ENCODE results near the gene RNF126. TPM values are rescaled to one million over a fixed set of nuclear protein-coding genes. Genes with fewer than 3 reads are reported as not detected.

Gene RNF126
- total and polyA plus RNA-seq, 2 of the 4 experiments (the other 2 are of a cell fraction) = 7.0 to 27.4 TPM

- Histone ChIP-seq H3K27me3 (ENCODE audit: control insufficient read depth, insufficient read depth, low read length) (no peaks in the 10 kb centered on the region), H4K8ac (ENCODE audit: low read depth in 2 of 2, low read length in 2 of 2) (no peak overlapping the region), H3K4me2 (ENCODE audit: low read depth, low read length) (no peak overlapping the region), H3K18ac (ENCODE audit: low read depth, low read length) (no peak overlapping the region), H4K20me1 (ENCODE audit: insufficient read depth, low read length) (peaks cover 5% of the 10 kb centered on the region; the same call in 1 of the 2 replicates), H2AK9ac (replicated peaks; ENCODE audit: low read depth, low read length, poor library complexity) (no peak overlapping the region), H3K14ac (replicated peaks; ENCODE audit: low read depth, low read length) (no peak overlapping the region), H2BK20ac (ENCODE audit: low read depth, low read length) (no peak overlapping the region), H3K56ac (ENCODE audit: extremely low read depth, insufficient read depth, low read length) (no peak overlapping the region), H2BK5ac (ENCODE audit: low read depth, low read length, poor library complexity, severe bottlenecking) (no peak overlapping the region), H3K27ac (ENCODE audit: insufficient read depth, low read length) (no peak overlapping the region), H4K91ac (ENCODE audit: insufficient read depth, low read depth, low read length) (no peak overlapping the region), H3K36me3 (ENCODE audit: control insufficient read depth, insufficient read depth, low read length) (peaks cover 37% of the 10 kb centered on the region), H3K4ac (ENCODE audit: low read depth, low read length) (no peak overlapping the region), H4K5ac (ENCODE audit: low read depth, low read length) (no peak overlapping the region), H3K9me1 (ENCODE audit: insufficient read depth, low read length) (no peaks in the 10 kb centered on the region), H2AK5ac (ENCODE audit: low read depth, low read length) (no peak overlapping the region), H3K4me1 (ENCODE audit: control insufficient read depth, insufficient read depth, low read length) (no peaks in the 10 kb centered on the region), H2AFZ (replicated peaks; ENCODE audit: low read length, poor library complexity) (no peak overlapping the region), H3K23ac (ENCODE audit: low read depth, low read length) (no peak overlapping the region), H2BK120ac (ENCODE audit: low read depth, low read length) (no peak overlapping the region), H3K9me3 (ENCODE audit: control insufficient read depth, insufficient read depth, low read length) (no peaks in the 10 kb centered on the region), H3K4me3 (ENCODE audit: insufficient read depth, low read depth, low read length) (no peak overlapping the region), H2BK15ac (ENCODE audit: low read depth, low read length) (no peak overlapping the region), H3K9ac (ENCODE audit: low read depth, low read length) (no peak overlapping the region), H3K79me1 (ENCODE audit: low read depth in 1 of 2, low read length in 2 of 2) (no peaks in the 10 kb centered on the region; a peak in 1 of 4 replicates)
- CTCF ChIA-PET = no interaction called here
- ATAC-seq (ENCODE audit: low read depth) (no peak), DNase-seq (no peak)
- 86% methylated on average over 15 of the region's 28 CpGs; no CpG with 5 or more reads in 1 of the 2 experiments for WGBS, 2 experiments (ENCODE audit: extremely low coverage in 2 of 2, insufficient read length in 1 of 2)
- BruUV-seq (replicated peaks) = no TSS peak
- TF ChIP-seq MAZ (IDR thresholded peaks at IDR 0.05; ENCODE audit: borderline replicate concordance, low read depth, low read length) (no peak), ELK1 (IDR thresholded peaks at IDR 0.05; ENCODE audit: borderline replicate concordance, low read depth, low read length) (no peak), RCOR1 (IDR thresholded peaks at IDR 0.05; ENCODE audit: insufficient replicate concordance, low read length) (no peak), POLR2A (IDR thresholded peaks at IDR 0.05; ENCODE audit: low read depth, low read length) (no peak), MXI1 (IDR thresholded peaks at IDR 0.05; ENCODE audit: borderline replicate concordance, low read depth, low read length) (no peak), RAD21 (IDR thresholded peaks at IDR 0.05; ENCODE audit: low read length) (no peak), CEBPB (IDR thresholded peaks at IDR 0.05; ENCODE audit: low read depth, low read length) (no peak), NFE2L2 (IDR thresholded peaks at IDR 0.05; ENCODE audit: low read depth, low read length) (no peak), SMC3 (IDR thresholded peaks at IDR 0.05; ENCODE audit: low read depth, low read length) (no peak), RFX5 (IDR thresholded peaks at IDR 0.05; ENCODE audit: low read depth, low read length) (no peak)
- in situ Hi-C loops (cut with MboI; ENCODE audit: low sequenced_read_pairs) (no loop called here), intact Hi-C loops (cut with micrococcal nuclease) (no loop called here), dilution Hi-C loops (cut with HindIII; ENCODE audit: low sequenced_read_pairs, unreplicated experiment) (no loop called here)
- POLR2A ChIA-PET (ENCODE audit: unreplicated experiment) = no interaction called here
Measured at GRCh38 chr19:644363-644762, 18.7 kb downstream of the RNF126 start.
